Muscle layer of colon (tissue), 2 donors: ENCODE measurements around the gene TRIM7.
A peak's percentile ranks its signal among the peaks of the same experiment; 100 is the strongest.
"Not testable (repeated sequence)": the region's sequence is repeated elsewhere in the genome, so short reads cannot be mapped to it uniquely, and the experiment has no call there.

Experiments
- H3K27ac ChIP-seq: one replicate; pipeline ENCODE4 v1.7.0; 2013; ENCODE audit warnings: low read depth, mild to moderate bottlenecking, low read length, moderate library complexity
- H3K27me3 ChIP-seq, 2 donors: one replicate each; pipeline ENCODE4 v1.7.0; 2013; ENCODE audit warnings: low read length in 2 of 2, mild to moderate bottlenecking in 2 of 2; ENCODE audit not compliant: insufficient read depth in 2 of 2, control insufficient read depth in 1 of 2
- H3K36me3 ChIP-seq: one replicate; pipeline ENCODE4 v1.7.0; 2013; ENCODE audit warnings: mild to moderate bottlenecking, low read length; ENCODE audit not compliant: insufficient read depth
- H3K4me1 ChIP-seq: one replicate; pipeline ENCODE4 v1.7.0; 2013; ENCODE audit warnings: mild to moderate bottlenecking, low read length; ENCODE audit not compliant: insufficient read depth
- H3K4me3 ChIP-seq, 2 donors: one replicate each; pipeline ENCODE4 v1.7.0; 2013; ENCODE audit warnings: low read length in 2 of 2, low read depth in 1 of 2, mild to moderate bottlenecking in 1 of 2, moderate library complexity in 1 of 2
- H3K9ac ChIP-seq: one replicate; pipeline ENCODE4 v1.7.0; 2013; ENCODE audit warnings: low read length
- H3K9me3 ChIP-seq: one replicate; pipeline ENCODE4 v1.7.0; 2013; ENCODE audit warnings: mild to moderate bottlenecking, low read length
- donor health status: abdominal sarcoma.
- donor health status: Adenocarcinoma of cecum.

The TRIM7 gene

DNA sequence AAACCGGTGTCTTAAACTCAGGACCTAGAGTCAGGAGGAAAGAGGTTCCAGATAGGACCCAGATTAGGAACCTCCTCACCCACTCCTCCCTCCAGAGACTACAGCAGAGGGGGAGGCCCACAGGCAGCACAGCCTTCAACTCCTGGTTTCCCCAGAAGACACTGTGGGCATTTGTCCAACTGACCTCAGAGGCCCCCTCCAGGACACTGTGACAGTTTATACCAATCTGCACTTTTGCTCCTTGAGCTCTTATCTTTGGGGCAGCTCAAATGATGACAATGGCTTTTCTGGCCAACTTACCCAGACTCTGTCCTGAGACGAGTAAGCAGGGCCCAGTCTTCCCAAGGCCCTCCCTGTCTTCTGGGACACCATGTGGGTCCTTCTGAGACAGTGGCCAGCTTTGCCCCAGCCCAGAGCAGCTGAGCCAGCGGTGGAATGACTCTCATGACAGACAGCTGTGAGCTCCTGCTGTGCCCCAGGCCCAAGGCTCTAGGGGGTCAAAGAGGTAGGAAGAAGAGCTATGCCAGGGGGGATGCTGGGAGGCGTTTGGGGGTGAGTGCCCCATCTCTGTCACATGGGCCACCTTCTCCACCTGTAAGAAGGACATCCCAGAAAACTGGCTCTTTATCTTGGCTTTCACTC lies 43.3 kb downstream of the TRIM7 start:
- Histone ChIP-seq H3K9ac (no peak overlapping the region), H3K4me3 (no peak overlapping the region), H3K36me3 (no peaks in the 10 kb centered on the region), H3K9me3 (no peaks in the 10 kb centered on the region), H3K27me3 (peaks cover 13 to 16% of the 10 kb centered on the region in 2 donors), H3K4me1 (peaks cover 5% of the 10 kb centered on the region), H3K27ac (no peak overlapping the region)

DNA sequence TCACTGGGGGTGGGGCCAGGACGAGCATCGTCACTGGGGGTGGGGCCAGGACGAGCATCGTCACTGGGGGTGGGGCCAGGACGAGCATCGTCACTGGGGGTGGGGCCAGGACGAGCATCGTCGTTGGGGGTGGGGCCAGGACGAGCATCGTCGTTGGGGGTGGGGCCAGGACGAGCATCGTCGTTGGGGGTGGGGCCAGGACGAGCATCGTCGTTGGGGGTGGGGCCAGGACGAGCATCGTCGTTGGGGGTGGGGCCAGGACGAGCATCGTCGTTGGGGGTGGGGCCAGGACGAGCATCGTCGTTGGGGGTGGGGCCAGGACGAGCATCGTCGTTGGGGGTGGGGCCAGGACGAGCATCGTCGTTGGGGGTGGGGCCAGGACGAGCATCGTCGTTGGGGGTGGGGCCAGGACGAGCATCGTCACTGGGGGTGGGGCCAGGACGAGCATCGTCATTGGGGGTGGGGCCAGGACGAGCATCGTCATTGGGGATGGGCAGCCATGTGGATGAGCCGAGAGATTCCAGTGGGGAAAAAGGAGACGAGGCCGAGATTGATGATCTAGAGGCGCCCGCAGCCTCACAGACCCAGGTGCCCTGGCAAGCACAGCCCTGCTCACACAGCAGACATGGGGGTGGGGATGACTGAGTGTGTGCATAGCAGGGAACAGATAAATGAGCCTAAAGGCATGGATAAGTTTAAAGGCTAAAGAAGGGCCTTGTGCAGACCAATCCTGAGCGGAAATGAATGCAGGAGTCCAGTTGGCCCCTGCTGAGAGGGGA lies 44.1 kb downstream of the TRIM7 start:
- H3K27ac ChIP-seq, H3K9me3 ChIP-seq, H3K9ac ChIP-seq, H3K4me3 ChIP-seq, H3K4me1 ChIP-seq, H3K36me3 ChIP-seq: not testable (repeated sequence)
- peaks cover 10 to 16% of the 10 kb centered on the region in 2 donors for H3K27me3 ChIP-seq

DNA sequence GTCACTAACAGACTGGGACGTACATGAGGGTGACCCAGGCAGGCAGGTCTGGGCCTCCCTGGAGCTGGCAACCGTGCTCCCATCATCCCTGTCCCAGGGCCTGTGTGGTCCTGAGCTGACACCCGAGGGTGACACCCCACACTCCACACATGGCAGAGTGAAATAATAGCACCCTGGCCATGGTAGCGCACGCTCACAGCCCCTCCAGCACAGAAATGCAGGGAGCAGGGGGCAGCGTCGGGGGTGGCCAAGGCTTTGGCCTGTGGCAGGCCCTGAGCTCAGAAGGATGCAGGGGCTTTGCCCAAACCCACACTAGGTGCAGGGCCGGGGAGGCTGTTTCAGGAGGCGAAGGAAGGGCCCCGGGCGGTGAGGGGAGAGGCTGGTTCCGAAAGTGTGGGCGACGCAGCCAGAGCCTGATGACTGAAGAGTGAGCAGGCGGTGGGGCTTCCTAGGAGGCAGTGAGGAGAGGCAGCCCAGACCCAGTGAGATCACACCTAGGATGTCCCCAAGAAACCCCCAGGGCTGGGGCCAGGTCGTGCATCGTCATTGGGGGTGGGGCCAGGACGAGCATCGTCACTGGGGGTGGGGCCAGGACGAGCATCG lies 44.7 kb downstream of the TRIM7 start:
- peaks cover 5% of the 10 kb centered on the region for H3K4me1 ChIP-seq
- no peaks in the 10 kb centered on the region for H3K36me3 ChIP-seq
- H3K4me3 ChIP-seq, result peak overlapping the region in 1 of 2 donors; percentile 35
- no peak overlapping the region for H3K27ac ChIP-seq
- no peak overlapping the region for H3K9ac ChIP-seq
- H3K27me3 ChIP-seq, result peaks cover 8 to 15% of the 10 kb centered on the region in 2 donors
- H3K9me3 ChIP-seq, result no peaks in the 10 kb centered on the region

DNA sequence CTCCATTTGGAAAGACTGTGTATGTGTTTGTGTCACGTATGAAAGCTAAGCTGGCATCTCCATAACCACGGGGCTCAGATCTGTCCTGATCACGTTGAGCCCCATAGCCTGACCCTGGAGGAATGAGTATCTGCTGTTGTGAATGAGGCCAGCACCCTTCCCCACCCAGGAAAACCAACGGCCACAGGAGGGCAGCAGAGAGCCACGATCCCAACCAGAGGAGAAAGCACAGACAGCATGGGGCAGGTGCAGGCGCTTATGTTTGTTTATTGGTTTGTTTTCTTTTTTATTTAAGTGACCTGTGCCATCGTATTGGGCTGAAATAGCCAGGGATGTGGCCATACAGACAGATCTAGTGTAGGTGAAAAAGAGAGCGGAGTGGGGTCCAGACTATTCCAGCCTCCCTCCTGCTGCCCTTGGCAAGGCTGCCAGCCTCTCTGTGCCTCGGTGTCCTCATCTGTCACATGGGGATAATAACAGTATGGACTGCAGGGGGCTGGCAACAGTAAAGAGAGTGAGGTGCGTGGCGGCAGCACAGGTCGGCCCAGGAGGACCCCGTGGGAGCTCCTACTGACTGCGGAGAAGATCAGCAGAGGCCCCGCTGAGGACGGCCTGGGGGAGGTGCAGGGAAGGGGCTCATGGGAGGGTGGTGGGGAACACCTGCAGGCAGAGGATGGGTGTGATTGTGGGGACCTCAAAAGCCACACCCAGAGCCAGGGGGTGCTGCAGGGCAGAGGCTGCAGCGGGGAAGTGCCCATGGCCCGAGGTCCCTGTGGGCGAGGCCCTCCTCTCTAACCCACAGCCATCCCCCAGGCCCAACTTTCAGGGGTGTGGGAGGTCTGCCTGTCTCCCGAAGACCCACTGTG lies 45.5 kb downstream of the TRIM7 start:
- peaks cover 5% of the 10 kb centered on the region for H3K4me1 ChIP-seq
- H3K36me3 ChIP-seq, result no peaks in the 10 kb centered on the region
- no peaks in the 10 kb centered on the region for H3K9me3 ChIP-seq
- peaks cover 1 to 8% of the 10 kb centered on the region in 2 donors for H3K27me3 ChIP-seq
- no peak overlapping the region for H3K4me3 ChIP-seq
- no peak overlapping the region for H3K27ac ChIP-seq
- H3K9ac ChIP-seq, result no peak overlapping the region

DNA sequence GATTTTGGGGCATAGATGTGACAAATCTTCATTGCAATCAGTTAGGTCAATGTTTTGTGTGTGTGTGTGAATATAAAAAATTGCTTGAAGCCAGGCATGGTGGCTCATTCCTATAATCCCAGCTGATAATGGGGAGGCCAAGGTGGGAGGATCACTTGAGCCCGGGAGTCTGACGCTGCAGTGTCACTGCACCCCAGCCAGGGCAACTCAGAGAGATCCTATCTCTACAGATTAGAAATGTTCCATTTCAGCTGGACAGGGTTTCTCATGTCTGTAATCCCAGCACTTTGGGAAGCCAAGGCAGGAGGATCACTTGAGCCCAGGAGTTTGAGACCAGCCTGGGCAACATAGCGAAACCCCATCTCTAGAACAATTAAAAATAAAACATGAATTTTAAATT lies 46.1 kb downstream of the TRIM7 start:
- no peak overlapping the region for H3K27ac ChIP-seq
- H3K4me3 ChIP-seq, result no peak overlapping the region
- no peaks in the 10 kb centered on the region for H3K36me3 ChIP-seq
- no peak overlapping the region for H3K9ac ChIP-seq
- no peaks in the 10 kb centered on the region for H3K9me3 ChIP-seq
- H3K27me3 ChIP-seq, result peaks cover 0 to 4% of the 10 kb centered on the region in 2 donors
- peaks cover 5% of the 10 kb centered on the region for H3K4me1 ChIP-seq

DNA sequence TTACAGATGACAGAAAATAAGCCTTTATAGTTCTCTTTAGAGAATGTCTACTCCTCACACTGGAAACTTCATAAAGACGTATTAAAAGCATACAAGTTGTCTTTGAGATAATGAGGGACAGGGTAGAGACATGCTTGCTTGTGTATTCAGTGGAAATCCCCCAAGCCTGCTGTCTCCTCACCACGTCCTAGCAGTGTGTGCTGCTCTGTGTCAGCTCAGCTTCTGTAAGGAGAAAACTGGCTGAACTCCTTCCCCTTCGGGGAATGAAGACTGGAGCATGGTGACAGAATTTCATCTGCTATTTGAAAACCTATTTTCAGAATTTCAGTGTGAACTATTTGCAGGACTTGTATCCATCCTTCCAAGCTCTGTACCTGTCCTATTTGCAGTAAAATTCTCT lies 48.2 kb downstream of the TRIM7 start:
- Histone ChIP-seq H3K27me3 (no peaks in the 10 kb centered on the region), H3K9ac (no peak overlapping the region), H3K36me3 (no peaks in the 10 kb centered on the region), H3K27ac (no peak overlapping the region), H3K4me3 (no peak overlapping the region), H3K4me1 (peaks cover 5% of the 10 kb centered on the region), H3K9me3 (no peaks in the 10 kb centered on the region)

DNA sequence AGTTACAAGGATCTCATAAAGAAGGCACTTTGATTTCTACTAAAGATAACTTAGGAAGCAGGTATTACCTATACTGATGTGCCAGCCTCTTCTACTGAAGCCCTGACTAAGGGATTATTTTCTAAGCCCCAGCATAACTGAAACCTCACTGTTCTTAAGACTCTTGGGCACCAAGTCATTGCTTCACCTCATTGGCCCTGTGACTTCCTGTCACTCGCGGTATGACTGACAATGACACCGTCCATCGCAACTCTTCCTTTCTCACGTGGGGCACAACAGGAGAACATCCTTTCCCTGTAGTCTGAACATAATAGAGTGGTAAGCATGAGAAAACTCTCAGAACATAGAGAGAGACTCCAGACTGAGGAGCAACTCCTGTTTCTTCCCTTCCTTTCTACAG lies 51.2 kb downstream of the TRIM7 start:
- Histone ChIP-seq H3K4me1 (no peaks in the 10 kb centered on the region), H3K4me3 (no peak overlapping the region), H3K9ac (no peak overlapping the region), H3K27me3 (peaks cover 0 to 5% of the 10 kb centered on the region in 2 donors), H3K36me3 (no peaks in the 10 kb centered on the region), H3K9me3 (no peaks in the 10 kb centered on the region), H3K27ac (no peak overlapping the region)

DNA sequence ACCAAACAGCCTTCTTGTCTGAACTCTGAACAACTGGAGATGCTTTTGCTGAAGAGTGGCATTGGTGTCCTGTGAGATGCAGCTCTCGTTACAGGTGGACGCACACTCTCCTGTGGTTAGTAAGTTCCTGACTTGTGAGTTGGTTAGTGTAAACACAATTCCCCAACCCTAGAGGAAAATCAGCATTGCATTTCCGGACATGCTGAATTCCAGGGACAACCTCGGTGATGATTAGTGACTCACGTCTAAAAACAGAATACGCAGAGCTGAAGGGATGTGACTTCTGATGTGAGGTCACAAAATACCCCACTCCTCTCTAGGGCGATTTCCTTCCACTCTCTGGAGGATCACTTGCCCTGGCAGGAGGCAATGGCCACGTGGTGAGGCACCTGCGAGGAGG lies 52.6 kb downstream of the TRIM7 start:
- H3K36me3 ChIP-seq, result no peaks in the 10 kb centered on the region
- no peaks in the 10 kb centered on the region for H3K4me1 ChIP-seq
- H3K9me3 ChIP-seq, result no peaks in the 10 kb centered on the region
- no peak overlapping the region for H3K27ac ChIP-seq
- peaks cover 0 to 7% of the 10 kb centered on the region in 2 donors for H3K27me3 ChIP-seq
- no peak overlapping the region for H3K9ac ChIP-seq
- no peak overlapping the region for H3K4me3 ChIP-seq

DNA sequence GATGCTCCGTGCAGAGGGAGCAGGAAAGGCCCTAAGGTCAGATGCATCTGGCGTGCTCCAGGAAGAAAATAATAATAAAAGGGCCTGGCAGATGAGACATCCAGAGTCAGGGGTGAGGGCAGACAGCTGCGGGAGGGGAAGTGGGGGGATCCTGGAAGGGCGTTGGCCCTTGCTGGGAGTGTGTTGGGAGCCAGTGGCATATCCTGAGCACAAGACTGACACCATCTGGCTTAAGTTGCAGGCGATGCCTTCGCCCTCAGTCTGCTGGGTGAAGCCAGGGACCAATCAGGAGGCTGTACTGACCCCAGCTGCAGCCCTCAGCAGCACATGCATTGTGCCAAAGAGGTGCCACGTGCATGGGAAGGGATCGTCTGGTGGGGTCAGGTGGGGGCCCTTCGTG lies 53.9 kb downstream of the TRIM7 start:
- H3K9ac ChIP-seq, result no peak overlapping the region
- no peaks in the 10 kb centered on the region for H3K36me3 ChIP-seq
- no peaks in the 10 kb centered on the region for H3K9me3 ChIP-seq
- no peak overlapping the region for H3K27ac ChIP-seq
- H3K4me3 ChIP-seq, result no peak overlapping the region
- no peaks in the 10 kb centered on the region for H3K4me1 ChIP-seq
- H3K27me3 ChIP-seq, result peaks cover 0 to 7% of the 10 kb centered on the region in 2 donors

DNA sequence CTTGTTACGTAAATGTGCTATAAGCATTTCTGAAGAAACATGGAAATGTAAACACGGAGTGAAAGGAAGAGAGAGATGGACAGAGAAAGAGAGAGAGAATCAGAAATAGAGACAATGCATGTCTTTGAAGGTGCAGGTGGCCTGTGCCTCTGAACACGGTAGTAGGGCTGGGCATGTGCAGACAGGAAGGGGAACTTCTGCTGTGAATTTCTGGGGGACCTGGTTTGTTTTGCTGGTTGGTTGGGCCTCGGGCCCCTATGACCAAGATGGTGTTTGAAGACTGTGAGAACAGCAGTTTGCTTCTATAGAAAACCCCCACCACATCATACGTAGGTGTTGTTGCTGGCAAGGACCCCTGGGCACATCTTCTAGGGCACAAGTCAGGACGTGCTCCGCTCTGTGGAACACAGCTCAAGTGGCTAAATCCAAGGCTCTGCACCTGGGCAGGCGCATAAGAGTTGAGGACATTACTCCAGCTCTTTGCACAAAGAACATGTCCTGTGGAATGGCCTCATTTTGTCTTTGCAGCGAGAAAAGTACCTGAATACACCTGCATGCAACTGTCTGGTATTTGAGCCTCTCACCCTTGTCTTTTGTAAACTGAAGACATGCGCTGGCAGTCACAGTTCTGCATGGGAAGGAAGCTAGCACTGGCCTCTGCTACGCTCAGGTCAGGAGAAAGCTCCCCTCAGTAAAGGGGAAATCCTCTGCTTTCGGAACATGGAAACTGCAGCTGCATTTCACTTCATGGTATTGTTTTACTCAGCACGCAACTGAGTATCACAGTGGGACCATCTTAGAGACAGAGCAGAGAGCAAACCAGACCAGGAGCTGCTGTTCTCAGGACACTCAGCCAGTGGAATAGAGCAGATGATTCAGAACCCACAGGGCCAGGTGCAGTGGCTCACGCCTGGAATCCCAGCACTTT lies 54.9 kb downstream of the TRIM7 start:
- H3K9ac ChIP-seq, result no peak overlapping the region
- H3K27me3 ChIP-seq, result peaks cover 0 to 7% of the 10 kb centered on the region in 2 donors
- H3K4me3 ChIP-seq, result no peak overlapping the region

More for the DNA sequence above, 54.9 kb downstream of the TRIM7 start:
- no peaks in the 10 kb centered on the region for H3K36me3 ChIP-seq
- no peaks in the 10 kb centered on the region for H3K9me3 ChIP-seq
- no peak overlapping the region for H3K27ac ChIP-seq
- no peaks in the 10 kb centered on the region for H3K4me1 ChIP-seq
